Measurements from ENCODE around the gene PIK3CB. TPM values are rescaled to one million over a fixed set of nuclear protein-coding genes. Genes with fewer than 3 reads are reported as not detected.

PIK3CB gene
- polyA plus RNA-seq, 1 of the 3 experiments (the other 2 are of a cell fraction) = 6.8 TPM

DNA sequence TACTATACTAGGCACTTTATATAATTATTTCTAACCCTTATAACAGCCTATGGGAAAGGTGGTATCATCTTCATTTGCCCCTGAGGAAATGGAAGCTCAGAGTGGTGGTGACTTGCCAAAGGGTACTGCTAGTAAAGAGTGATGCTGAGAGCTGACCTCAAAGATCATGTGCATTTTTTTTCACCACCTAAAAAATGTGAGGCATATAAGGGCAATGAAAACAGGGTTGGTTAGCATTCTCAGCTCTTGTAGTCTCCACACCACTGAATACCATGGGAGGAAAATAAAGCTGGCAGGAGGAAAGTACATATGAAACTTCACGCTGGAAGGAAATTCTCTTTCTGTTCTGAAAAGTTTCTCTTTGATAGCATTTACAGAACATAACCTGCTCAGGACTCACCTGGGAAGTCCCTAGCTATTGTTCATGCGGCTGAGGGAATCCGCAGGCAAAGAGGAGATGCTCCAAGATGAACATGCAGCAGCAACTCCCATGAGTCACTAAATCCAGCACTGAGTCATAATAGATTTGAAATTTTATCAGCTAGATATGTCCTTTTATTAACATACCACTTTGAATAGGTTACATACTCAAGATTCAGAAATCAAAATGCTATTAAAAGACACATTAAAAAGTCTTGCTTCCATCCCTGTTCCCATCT lies 208.9 kb downstream of the PIK3CB start:
- no peak overlapping the region for H3K9ac ChIP-seq
- WGBS (ENCODE audit: low lambda C conversion rate) = 43% methylated on average over 3 of the region's 3 CpGs
- CTCF ChIA-PET = interaction anchor here (0.6 to 4.5 kb wide), 3 partner anchors 17 to 297 kb away, joined by 3 to 23 read pairs (median 3); no protein-coding TSS in a partner anchor
- TF ChIP-seq FOXJ3 (CRISPR knock-in tag; IDR thresholded peaks at IDR 0.05) (no peak), RAD21 (IDR thresholded peaks at IDR 0.05; ENCODE audit: low read length) (no peak), TAF1 (IDR thresholded peaks at IDR 0.05; ENCODE audit: borderline replicate concordance, low read depth, low read length) (no peak), TEAD4 (IDR thresholded peaks at IDR 0.05; ENCODE audit: borderline replicate concordance, insufficient read depth) (0 out of 2 replicates have a peak, but pooled peaks have one; percentile 13), FOSL2 (IDR thresholded peaks at IDR 0.05; ENCODE audit: borderline replicate concordance, low read depth) (peak; percentile 85; the same call in 1 of the 2 replicates), MEF2A (IDR thresholded peaks at IDR 0.05; ENCODE audit: borderline replicate concordance, low read depth) (no peak), RFX5 (IDR thresholded peaks at IDR 0.05; ENCODE audit: low read length) (no peak), SIN3A (IDR thresholded peaks at IDR 0.05; ENCODE audit: borderline replicate concordance, low read depth, low read length) (no peak), YY1 (IDR thresholded peaks at IDR 0.05; ENCODE audit: low read depth) (no peak), MXI1 (IDR thresholded peaks at IDR 0.05; ENCODE audit: low read depth, low read length) (no peak), RXRA (IDR thresholded peaks at IDR 0.05; ENCODE audit: borderline replicate concordance, low read depth) (no peak), ELF1 (IDR thresholded peaks at IDR 0.05) (no peak), TCF12 (IDR thresholded peaks at IDR 0.05) (peak; percentile 41; the same call in 1 of the 2 replicates), SMC3 (IDR thresholded peaks at IDR 0.05; ENCODE audit: low read depth, low read length) (no peak), NFIC (IDR thresholded peaks at IDR 0.05; ENCODE audit: borderline replicate concordance) (no peak), POLR2AphosphoS5 (IDR thresholded peaks at IDR 0.05; ENCODE audit: low read depth, low read length) (no peak), EP300 (IDR thresholded peaks at IDR 0.05; ENCODE audit: borderline replicate concordance in 1 of 2, low read depth in 1 of 2, low read length in 1 of 2) (0 out of 4 replicates have a peak, but pooled peaks of 1 of the 2 experiments have one; percentile 8), JUND (IDR thresholded peaks at IDR 0.05) (peak; percentile 74)
- TF ChIP-seq, protein P1, sequence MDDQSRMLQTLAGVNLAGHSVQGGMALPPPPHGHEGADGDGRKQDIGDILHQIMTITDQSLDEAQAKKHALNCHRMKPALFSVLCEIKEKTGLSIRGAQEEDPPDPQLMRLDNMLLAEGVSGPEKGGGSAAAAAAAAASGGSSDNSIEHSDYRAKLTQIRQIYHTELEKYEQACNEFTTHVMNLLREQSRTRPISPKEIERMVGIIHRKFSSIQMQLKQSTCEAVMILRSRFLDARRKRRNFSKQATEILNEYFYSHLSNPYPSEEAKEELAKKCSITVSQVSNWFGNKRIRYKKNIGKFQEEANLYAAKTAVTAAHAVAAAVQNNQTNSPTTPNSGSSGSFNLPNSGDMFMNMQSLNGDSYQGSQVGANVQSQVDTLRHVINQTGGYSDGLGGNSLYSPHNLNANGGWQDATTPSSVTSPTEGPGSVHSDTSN (IDR thresholded peaks at IDR 0.05) = no peak
- TF ChIP-seq, protein P2, sequence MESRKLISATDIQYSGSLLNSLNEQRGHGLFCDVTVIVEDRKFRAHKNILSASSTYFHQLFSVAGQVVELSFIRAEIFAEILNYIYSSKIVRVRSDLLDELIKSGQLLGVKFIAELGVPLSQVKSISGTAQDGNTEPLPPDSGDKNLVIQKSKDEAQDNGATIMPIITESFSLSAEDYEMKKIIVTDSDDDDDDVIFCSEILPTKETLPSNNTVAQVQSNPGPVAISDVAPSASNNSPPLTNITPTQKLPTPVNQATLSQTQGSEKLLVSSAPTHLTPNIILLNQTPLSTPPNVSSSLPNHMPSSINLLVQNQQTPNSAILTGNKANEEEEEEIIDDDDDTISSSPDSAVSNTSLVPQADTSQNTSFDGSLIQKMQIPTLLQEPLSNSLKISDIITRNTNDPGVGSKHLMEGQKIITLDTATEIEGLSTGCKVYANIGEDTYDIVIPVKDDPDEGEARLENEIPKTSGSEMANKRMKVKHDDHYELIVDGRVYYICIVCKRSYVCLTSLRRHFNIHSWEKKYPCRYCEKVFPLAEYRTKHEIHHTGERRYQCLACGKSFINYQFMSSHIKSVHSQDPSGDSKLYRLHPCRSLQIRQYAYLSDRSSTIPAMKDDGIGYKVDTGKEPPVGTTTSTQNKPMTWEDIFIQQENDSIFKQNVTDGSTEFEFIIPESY (IDR thresholded peaks at IDR 0.05; ENCODE audit: borderline replicate concordance, low read depth) = no peak
- TF ChIP-seq, protein P3, sequence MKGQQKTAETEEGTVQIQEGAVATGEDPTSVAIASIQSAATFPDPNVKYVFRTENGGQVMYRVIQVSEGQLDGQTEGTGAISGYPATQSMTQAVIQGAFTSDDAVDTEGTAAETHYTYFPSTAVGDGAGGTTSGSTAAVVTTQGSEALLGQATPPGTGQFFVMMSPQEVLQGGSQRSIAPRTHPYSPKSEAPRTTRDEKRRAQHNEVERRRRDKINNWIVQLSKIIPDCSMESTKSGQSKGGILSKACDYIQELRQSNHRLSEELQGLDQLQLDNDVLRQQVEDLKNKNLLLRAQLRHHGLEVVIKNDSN (IDR thresholded peaks at IDR 0.05; ENCODE audit: borderline replicate concordance, low read depth) = no peak
- TF ChIP-seq, protein P4, sequence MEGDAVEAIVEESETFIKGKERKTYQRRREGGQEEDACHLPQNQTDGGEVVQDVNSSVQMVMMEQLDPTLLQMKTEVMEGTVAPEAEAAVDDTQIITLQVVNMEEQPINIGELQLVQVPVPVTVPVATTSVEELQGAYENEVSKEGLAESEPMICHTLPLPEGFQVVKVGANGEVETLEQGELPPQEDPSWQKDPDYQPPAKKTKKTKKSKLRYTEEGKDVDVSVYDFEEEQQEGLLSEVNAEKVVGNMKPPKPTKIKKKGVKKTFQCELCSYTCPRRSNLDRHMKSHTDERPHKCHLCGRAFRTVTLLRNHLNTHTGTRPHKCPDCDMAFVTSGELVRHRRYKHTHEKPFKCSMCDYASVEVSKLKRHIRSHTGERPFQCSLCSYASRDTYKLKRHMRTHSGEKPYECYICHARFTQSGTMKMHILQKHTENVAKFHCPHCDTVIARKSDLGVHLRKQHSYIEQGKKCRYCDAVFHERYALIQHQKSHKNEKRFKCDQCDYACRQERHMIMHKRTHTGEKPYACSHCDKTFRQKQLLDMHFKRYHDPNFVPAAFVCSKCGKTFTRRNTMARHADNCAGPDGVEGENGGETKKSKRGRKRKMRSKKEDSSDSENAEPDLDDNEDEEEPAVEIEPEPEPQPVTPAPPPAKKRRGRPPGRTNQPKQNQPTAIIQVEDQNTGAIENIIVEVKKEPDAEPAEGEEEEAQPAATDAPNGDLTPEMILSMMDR (IDR thresholded peaks at IDR 0.05) = no peak
- TF ChIP-seq, protein P5, sequence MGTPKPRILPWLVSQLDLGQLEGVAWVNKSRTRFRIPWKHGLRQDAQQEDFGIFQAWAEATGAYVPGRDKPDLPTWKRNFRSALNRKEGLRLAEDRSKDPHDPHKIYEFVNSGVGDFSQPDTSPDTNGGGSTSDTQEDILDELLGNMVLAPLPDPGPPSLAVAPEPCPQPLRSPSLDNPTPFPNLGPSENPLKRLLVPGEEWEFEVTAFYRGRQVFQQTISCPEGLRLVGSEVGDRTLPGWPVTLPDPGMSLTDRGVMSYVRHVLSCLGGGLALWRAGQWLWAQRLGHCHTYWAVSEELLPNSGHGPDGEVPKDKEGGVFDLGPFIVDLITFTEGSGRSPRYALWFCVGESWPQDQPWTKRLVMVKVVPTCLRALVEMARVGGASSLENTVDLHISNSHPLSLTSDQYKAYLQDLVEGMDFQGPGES (IDR thresholded peaks at IDR 0.05; ENCODE audit: low read depth, low read length) = no peak

More for the DNA sequence above, 208.9 kb downstream of the PIK3CB start:
- no peak for DNase-seq
- no peaks in the 10 kb centered on the region for H3F3A ChIP-seq (replicated peaks; ENCODE audit: insufficient read depth)
- H3K4me2 ChIP-seq = no peak overlapping the region
- no peaks in the 10 kb centered on the region; a peak in 1 of 4 replicates for H3K4me1 ChIP-seq (ENCODE audit: control insufficient read depth in 1 of 2, insufficient read depth in 2 of 2, low read depth in 1 of 2, low read length in 1 of 2)
- H4K20me1 ChIP-seq (ENCODE audit: insufficient read depth) = no peaks in the 10 kb centered on the region
- H3K27me3 ChIP-seq (ENCODE audit: insufficient read depth) = no peaks in the 10 kb centered on the region
- no peak overlapping the region for H3K27ac ChIP-seq (ENCODE audit: low read depth in 2 of 2, low read length in 1 of 2)
- H3K79me2 ChIP-seq (ENCODE audit: insufficient read depth) = no peaks in the 10 kb centered on the region
- H3K9me3 ChIP-seq = no peaks in the 10 kb centered on the region
- H2AFZ ChIP-seq (ENCODE audit: low read depth) = no peak overlapping the region
- no peaks in the 10 kb centered on the region for H3K36me3 ChIP-seq (replicated peaks in 1 of 2; ENCODE audit: control insufficient read depth in 1 of 2, insufficient read depth in 2 of 2, low read length in 1 of 2)
- POLR2A ChIA-PET = interaction anchor here (1.0 kb wide), 1 partner anchor 17 kb away, joined by 4 read pairs; the partner anchor contains the start of gene FAIM
- H3K4me3 ChIP-seq (ENCODE audit: low read depth in 2 of 2, low read length in 1 of 2) = no peak overlapping the region
- no peaks in the 10 kb centered on the region for H3K9me2 ChIP-seq
